Measurements from ENCODE around the gene OMP.
"Not testable (repeated sequence)": the region's sequence is repeated elsewhere in the genome, so short reads cannot be mapped to it uniquely, and the experiment has no call there.

Gene OMP

DNA sequence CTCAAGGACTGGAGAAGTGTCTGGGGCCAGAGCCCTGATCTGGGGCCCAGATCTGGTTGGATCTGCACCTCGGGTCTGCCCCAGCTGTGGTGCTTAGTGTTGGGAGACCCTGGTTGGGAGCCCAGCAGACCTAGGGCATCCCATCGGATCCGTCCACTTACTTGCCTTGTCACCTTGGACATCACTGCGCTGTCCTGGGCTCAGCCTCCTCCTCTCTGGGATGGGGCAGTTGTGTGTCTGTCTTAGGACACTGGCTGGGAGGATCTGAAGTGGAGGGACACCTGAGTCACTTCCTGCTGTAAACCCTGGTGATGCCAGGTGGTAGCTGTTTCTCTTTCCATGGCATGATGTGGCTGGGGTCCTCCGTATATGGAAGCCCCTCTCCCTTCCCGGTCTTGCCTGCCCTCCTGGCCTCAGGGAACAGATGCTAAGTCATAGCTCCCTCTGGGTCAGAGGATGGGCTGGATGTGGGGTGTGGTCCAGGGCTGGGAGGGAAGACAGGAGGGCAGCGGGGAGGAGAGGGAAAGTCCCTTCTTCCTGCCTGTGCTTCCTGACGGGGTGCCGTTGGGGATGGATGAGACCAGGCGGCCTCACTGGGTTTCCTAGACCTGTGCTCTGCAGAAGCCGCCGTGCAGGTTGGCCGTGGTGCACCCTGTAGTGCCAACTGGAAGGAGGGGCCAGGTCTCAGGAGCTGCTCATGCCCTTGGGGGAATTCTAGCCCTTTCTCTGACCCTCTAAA, 12.1 kb upstream of the OMP start:
- Histone ChIP-seq H3K36me3 (ENCODE audit: control insufficient read depth, low read depth, low read length) (no peaks in the 10 kb centered on the region), H3K27me3 (ENCODE audit: control insufficient read depth, insufficient read depth, low read length) (no peaks in the 10 kb centered on the region), H3K4me1 (ENCODE audit: control insufficient read depth, low read depth, low read length) (peaks cover 5% of the 10 kb centered on the region), H3K27ac (ENCODE audit: low read length) (no peak overlapping the region), H3K9me3 (ENCODE audit: control insufficient read depth, low read depth, low read length) (no peaks in the 10 kb centered on the region), H3K4me3 (ENCODE audit: low read length) (no peak overlapping the region), H3K9ac (ENCODE audit: low read length) (no peak overlapping the region)

DNA sequence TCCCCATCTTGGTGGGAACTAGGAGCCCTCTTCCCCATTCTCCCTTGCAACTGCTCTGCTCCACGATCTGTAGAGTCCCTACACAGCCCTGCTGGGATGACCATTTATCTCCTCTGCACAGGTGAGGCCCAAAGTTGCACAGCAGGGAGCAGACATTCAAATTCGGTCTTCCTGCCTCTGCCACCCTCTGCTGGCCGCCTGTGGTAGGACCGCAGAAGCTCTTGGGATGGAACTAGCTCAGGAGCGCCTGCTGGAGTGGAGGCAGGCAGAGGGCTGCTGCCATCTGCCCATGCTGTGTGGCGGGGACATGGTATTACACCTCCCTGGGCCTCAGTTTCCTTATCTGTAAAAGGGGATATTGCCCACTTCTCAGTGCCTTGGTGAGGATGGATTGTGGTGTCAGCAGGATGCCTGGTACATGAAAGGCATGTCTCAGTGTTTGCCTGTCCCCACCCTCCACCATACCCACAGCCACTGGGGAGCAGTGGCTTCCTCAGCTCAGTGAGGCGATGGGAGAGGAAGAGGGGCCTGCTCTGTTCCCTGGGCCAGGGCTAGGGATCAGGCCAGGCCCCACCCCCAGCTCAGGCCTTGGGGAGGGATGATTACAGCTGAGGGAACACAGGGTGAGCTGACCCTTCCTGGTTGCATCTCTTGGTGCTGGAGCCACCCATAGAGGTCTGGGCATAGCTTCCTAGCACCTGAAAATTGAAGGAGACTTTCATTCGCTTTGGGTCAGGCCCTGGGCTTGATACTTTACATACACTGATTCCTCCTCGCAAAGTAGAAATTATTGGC, 11.3 kb upstream of the OMP start:
- Histone ChIP-seq H3K36me3 (ENCODE audit: control insufficient read depth, low read depth, low read length) (no peaks in the 10 kb centered on the region), H3K9me3 (ENCODE audit: control insufficient read depth, low read depth, low read length) (no peaks in the 10 kb centered on the region), H3K4me3 (ENCODE audit: low read length) (no peak overlapping the region), H3K27me3 (ENCODE audit: control insufficient read depth, insufficient read depth, low read length) (no peaks in the 10 kb centered on the region), H3K27ac (ENCODE audit: low read length) (no peak overlapping the region), H3K9ac (ENCODE audit: low read length) (no peak overlapping the region), H3K4me1 (ENCODE audit: control insufficient read depth, low read depth, low read length) (peaks cover 5% of the 10 kb centered on the region)

DNA sequence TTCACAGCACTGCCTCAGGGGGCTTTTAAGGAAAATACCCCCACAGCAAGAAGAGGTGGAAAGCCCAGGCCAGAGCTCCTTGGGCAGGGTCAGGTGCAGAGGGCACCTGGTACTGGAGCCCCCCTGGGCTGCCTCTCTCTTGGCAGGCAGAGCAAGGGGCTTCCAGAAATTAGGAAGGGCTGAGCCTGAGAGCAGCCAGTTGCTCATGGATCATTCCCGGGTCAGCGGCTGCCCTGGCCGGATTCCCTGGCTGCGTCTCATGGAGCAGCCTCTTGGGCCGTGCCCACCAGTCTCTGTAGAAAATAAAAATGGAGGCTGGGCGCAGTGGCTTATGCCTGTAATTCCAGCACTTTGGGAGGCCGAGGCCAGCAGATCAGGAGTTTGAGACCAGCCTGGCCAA, 10.3 kb upstream of the OMP start:
- no peak overlapping the region for H3K9ac ChIP-seq (ENCODE audit: low read length)
- H3K27ac ChIP-seq (ENCODE audit: low read length): no peak overlapping the region
- no peak overlapping the region for H3K4me3 ChIP-seq (ENCODE audit: low read length)
- no peaks in the 10 kb centered on the region for H3K9me3 ChIP-seq (ENCODE audit: control insufficient read depth, low read depth, low read length)
- peaks cover 5% of the 10 kb centered on the region for H3K4me1 ChIP-seq (ENCODE audit: control insufficient read depth, low read depth, low read length)
- H3K27me3 ChIP-seq (ENCODE audit: control insufficient read depth, insufficient read depth, low read length): no peaks in the 10 kb centered on the region
- H3K36me3 ChIP-seq (ENCODE audit: control insufficient read depth, low read depth, low read length): no peaks in the 10 kb centered on the region

DNA sequence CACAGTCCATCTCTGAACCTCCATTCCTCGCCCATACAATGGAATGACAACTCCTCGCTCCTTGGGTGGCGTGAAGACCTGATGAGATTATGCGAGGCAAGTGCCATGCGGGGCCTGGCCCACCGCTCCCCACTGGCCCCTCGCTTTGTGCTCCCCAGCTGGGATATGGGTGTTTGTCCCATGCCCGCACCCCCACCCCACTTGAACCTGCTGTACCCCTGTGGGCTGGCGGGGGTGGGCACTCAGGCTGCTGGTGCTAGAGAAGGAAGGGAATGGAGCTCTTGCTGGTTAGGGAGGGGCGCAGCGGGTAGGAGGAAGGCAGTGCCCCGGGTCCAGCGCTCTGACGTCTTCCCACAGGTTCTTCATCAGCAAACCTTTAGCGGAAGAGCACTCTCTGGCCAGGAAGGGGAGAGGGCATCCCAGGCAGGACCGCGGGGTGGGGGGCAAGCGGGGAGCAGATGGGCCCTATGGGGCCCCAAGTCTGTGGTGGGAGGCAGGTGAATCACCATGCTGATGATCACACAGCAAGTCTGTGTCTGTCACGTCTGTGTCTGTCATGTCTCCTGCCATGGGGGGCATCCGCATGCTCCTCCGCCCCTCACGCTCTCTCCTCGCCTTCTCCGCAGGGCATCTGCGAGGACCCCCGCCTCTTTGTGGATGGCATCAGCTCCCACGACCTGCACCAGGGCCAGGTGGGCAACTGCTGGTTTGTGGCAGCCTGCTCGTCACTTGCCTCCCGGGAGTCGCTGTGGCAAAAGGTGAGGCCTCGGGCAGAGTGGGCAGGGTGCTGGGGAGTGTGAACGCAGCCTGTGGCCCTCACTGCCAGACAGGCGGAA, 9.4 kb upstream of the OMP start:
- Histone ChIP-seq H3K4me1 (ENCODE audit: control insufficient read depth, low read depth, low read length) (peaks cover 5% of the 10 kb centered on the region), H3K9me3 (ENCODE audit: control insufficient read depth, low read depth, low read length) (no peaks in the 10 kb centered on the region), H3K4me3 (ENCODE audit: low read length) (no peak overlapping the region), H3K9ac (ENCODE audit: low read length) (no peak overlapping the region), H3K27me3 (ENCODE audit: control insufficient read depth, insufficient read depth, low read length) (no peaks in the 10 kb centered on the region), H3K27ac (ENCODE audit: low read length) (no peak overlapping the region), H3K36me3 (ENCODE audit: control insufficient read depth, low read depth, low read length) (no peaks in the 10 kb centered on the region)

DNA sequence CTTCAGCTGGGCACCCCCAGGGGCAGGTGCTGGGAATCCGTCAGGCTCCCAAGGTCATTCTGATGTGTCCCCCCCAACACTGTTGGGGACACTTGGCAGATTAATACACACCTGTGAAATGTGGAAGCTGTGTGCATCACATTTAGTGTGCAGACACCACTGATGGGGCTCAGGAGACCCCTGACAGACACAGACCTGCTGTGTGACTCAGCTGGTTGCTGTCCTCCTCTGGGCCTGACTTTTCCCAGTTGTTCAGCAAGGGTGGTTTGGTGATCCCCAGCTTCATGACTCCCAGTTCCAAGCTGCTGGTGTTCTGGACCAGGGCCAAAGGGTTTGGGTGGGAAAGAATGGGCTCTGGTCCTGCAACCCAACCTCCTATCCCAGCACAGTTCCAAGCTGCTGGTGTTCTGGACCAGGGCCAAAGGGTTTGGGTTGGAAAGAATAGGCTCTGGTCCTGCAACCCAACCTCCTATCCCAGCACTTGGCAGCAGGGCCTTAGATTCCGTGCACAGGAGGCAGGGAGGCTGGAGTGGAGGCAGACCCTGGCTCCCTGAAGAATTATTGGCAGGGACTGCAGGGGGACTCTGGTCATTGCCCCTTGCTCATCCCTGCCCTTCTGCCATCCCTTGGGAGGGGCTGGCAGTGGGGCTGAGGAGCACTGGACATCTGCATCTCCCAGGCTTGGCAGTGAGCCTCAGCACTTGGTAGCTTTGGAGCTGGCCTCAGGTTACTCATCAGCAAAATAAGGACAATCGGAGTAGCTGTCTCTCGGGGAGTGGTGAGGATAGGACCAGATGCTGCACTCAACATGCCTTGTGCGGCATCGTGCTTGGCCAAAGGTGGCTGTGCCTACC, 8.4 kb upstream of the OMP start:
- Histone ChIP-seq H3K4me1 (ENCODE audit: control insufficient read depth, low read depth, low read length) (peaks cover 5% of the 10 kb centered on the region), H3K36me3 (ENCODE audit: control insufficient read depth, low read depth, low read length) (no peaks in the 10 kb centered on the region), H3K27ac (ENCODE audit: low read length) (no peak overlapping the region), H3K9ac (ENCODE audit: low read length) (no peak overlapping the region), H3K9me3 (ENCODE audit: control insufficient read depth, low read depth, low read length) (no peaks in the 10 kb centered on the region), H3K27me3 (ENCODE audit: control insufficient read depth, insufficient read depth, low read length) (no peaks in the 10 kb centered on the region), H3K4me3 (ENCODE audit: low read length) (no peak overlapping the region)

DNA sequence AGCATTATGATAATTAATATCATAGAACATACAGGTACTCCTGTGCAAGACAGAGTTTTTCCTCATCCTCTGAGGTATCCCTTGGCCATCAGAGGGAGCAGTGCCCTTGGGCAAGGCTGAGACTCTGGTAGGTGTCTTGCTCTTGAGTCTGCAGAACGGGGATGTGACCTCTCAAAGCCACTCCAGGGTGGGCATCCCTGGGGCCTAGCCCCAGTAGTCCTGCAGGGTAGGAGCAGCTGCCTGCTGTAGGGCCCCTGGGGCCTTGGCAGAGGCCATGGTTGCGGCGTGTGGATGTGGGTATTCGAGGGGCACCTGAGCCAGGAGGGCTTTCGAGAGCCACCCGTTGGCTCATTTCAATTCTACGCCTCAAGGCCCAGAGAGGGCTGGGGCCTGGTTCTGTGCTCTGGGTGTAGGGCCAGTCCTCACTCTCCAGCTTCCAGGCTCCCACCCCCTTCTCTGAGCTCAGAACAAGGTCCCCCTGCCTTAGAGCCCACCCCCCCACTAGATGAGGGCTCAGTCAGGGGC, 7.7 kb upstream of the OMP start:
- Histone ChIP-seq H3K9me3 (ENCODE audit: control insufficient read depth, low read depth, low read length) (no peaks in the 10 kb centered on the region), H3K4me1 (ENCODE audit: control insufficient read depth, low read depth, low read length) (peaks cover 5% of the 10 kb centered on the region), H3K9ac (ENCODE audit: low read length) (no peak overlapping the region), H3K36me3 (ENCODE audit: control insufficient read depth, low read depth, low read length) (no peaks in the 10 kb centered on the region), H3K27ac (ENCODE audit: low read length) (no peak overlapping the region), H3K27me3 (ENCODE audit: control insufficient read depth, insufficient read depth, low read length) (no peaks in the 10 kb centered on the region), H3K4me3 (ENCODE audit: low read length) (no peak overlapping the region)

DNA sequence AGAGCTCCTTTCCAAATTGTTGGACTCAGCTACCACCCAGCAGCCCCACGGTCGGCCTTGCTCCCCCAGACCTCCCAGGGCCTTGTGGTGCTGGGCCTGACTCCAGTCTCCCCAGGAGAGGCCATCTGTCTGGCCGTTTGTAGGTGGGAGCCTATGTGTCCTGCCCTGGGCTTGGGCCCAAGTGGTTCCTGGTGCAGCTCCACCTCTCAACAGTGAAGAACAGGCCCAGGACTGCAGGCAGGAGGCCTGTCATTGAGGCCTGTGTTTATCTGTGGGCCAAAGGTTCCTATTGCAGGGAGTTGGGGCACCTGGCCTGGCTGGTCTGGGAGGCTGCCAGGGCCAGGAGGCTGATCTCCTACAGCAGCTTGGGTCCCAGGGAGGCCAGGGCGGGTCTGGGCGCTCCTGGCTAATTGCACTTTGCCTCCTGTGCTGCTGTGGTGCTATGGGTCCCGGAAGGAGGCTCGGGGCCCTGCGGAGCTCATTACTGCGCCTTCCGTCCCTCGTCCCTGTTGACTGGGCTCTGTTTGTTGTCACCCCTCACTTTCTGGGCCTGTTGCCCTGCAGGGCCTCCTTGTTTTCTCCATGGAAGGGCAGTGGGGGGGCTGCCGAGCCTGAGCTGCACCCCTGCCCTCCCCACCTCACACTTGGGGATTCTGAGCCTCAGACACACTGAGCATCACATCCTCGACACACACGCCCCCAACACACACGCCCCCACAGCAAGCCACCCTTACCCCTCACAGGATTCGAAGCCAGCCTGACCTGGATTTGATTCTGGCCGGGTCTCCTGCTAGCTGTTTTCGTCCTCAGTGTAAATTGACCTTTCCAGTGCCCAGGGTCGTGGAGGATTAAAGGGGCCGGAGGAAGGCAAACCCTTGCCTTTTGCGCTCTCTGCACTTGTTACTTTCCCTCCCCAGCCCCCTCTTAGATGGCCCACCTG, 6.8 kb upstream of the OMP start:
- Histone ChIP-seq H3K36me3 (ENCODE audit: control insufficient read depth, low read depth, low read length) (no peaks in the 10 kb centered on the region), H3K4me1 (ENCODE audit: control insufficient read depth, low read depth, low read length) (peaks cover 2% of the 10 kb centered on the region), H3K27ac (ENCODE audit: low read length) (no peak overlapping the region), H3K27me3 (ENCODE audit: control insufficient read depth, insufficient read depth, low read length) (no peaks in the 10 kb centered on the region), H3K9ac (ENCODE audit: low read length) (no peak overlapping the region), H3K4me3 (ENCODE audit: low read length) (no peak overlapping the region), H3K9me3 (ENCODE audit: control insufficient read depth, low read depth, low read length) (no peaks in the 10 kb centered on the region)

DNA sequence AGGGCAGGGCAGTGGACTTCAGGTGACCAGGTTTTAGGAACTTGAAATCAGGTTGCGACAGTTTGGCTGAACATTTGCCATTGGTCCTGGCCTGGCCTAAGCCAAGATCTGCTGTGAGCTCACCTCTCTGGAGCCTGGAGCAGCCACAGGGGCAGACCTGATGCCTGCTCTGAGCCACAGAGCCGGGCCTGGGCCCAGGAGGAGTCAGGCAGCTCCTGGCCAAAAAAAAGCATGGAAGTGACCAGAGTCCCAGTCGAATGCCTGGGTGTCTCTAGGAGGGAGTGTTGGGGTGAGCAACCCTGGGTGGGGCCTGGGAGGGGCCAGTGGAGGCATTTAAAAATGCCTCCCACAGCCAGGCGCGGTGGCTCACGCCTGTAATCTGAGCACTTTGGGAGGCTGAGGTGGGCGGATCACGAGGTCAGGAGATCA, 6.0 kb upstream of the OMP start:
- no peaks in the 10 kb centered on the region for H3K36me3 ChIP-seq (ENCODE audit: control insufficient read depth, low read depth, low read length)
- H3K4me3 ChIP-seq (ENCODE audit: low read length): no peak overlapping the region
- H3K9me3 ChIP-seq (ENCODE audit: control insufficient read depth, low read depth, low read length): no peaks in the 10 kb centered on the region
- no peak overlapping the region for H3K27ac ChIP-seq (ENCODE audit: low read length)
- H3K4me1 ChIP-seq (ENCODE audit: control insufficient read depth, low read depth, low read length): no peaks in the 10 kb centered on the region
- H3K9ac ChIP-seq (ENCODE audit: low read length): no peak overlapping the region
- no peaks in the 10 kb centered on the region for H3K27me3 ChIP-seq (ENCODE audit: control insufficient read depth, insufficient read depth, low read length)

DNA sequence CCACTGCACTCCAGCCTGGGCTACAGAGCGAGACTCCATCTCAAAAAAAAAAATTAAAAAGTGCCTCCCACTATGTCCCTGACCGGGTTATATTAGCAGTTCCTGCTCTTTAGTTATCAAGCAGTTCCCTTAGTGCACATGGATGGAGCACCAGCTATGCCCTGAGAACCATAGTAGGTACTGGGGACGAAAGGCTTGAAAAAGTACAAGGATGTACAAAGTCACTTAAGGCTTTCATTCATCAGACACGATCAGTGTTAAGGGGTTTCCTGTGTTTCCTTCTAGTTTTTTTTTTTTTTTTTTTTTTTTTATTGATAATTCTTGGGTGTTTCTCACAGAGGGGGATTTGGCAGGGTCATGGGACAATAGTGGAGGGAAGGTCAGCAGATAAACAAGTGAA, 5.5 kb upstream of the OMP start:
- not testable (repeated sequence) for H3K27me3 ChIP-seq (ENCODE audit: control insufficient read depth, insufficient read depth, low read length); H3K4me3 ChIP-seq (ENCODE audit: low read length); H3K9ac ChIP-seq (ENCODE audit: low read length); H3K4me1 ChIP-seq (ENCODE audit: control insufficient read depth, low read depth, low read length); H3K36me3 ChIP-seq (ENCODE audit: control insufficient read depth, low read depth, low read length); H3K9me3 ChIP-seq (ENCODE audit: control insufficient read depth, low read depth, low read length); H3K27ac ChIP-seq (ENCODE audit: low read length)
